Embryonic facial prominence (tissue), 1 donor: ENCODE measurements around the gene CELSR3.

Experiments used
- DNase-seq: peaks from one replicate; pipeline ENCODE4 v3.0.0-alpha.2; 2016; ENCODE audit errors: extremely low spot score

CELSR3 gene

DNA sequence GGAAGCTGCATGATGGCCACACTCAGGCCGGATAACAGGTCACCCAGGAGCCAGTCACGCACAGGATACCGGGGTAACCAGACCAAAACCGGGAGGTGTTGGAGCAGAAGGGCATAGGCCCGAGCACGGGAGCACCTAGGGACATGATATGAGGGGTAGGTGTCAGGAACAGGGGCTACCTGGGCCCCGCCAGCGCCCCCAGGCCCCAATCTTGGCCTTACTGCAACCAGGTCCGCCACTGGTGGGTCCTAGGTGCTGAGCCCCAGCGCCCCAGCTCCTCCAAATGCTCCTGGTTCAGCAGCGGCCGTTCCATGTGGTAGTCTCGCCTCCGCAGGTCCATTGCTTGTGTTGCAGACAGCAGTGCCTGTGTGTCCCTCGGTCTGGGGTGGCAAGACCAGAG, 29.4 kb downstream of the CELSR3 start:
- DNase-seq = no peak

DNA sequence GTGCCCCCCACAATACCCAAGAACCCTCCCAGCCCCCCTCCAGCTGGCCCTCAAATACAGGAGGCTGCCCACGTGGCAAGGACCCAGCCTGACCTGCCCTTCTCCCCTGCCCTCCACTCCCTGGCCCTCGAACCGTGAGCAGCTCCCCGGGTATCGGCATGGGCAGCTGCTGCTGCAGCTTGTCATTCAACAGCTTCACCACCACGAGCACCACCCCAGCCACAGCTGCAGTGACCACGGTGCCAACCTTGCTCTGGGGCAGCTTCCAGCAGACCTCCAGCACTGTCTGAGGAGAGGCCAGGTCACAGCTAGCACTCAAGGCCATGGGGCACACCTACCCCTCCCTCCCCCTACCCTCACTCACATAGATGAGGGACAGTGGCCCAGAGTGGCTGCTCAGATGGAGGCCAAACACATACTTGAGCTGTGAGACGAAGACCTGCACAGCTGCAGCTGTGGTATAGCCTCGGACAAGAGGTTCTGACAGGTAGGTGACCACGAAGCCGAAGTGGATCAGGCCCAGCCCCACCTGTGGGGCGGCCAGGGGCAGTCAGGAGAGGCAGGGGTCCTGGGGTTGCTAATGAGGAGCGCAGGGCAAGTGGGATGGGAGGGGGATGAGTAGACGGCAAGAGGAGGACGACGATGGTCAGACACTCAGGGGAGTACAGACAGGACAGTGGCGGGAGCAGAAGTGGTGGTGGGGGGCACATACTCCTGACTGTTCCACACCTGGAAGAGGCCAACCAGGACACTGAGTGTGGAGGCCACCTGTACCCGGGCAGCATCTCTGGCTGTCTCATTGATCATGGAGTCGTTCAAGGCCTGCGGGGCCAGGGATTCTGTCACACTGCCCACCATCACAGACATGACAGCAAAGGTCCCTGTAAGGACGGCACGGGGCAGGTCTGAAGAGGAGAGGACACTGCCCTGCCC, 30.9 kb downstream of the CELSR3 start:
- DNase-seq = no peak

DNA sequence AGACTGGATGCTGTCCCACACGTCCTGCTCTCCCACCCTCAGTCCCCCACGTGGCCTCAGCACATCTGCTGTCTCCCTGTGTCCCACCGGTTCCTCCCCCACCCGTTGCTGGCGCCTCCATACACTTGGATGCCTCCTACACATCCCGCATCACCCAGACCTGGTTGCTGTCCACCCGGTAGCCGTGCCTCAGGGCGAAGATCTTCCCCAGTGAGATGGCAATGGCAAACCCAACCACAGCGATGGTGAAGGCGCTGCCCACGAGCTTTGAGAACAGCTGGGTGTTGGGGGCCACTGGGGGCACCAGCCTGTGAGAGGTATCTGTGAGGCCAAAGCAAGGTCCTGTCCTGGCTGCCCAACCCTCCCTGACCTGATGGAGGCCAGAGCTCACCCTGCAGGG, 31.9 kb downstream of the CELSR3 start:
- no peak for DNase-seq

DNA sequence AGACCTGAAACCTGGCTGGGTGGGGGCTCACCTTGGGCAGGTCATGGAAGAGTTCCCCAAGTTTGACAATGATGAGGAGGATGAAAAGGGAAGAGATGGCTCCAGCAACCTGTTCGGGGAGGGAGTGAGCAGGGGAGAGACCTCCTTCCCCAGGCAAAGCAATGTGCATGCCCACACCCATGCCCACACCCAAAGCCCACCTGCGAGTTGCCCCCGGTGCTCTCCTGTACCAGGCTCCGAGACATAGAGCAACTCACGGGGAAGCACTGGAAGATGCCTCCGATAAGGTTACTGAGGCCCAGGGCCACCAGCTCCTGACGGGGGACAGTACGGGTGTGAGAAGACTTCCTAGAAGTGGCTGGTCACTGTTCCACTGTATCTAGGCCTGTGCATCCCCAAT, 32.3 kb downstream of the CELSR3 start:
- no peak for DNase-seq

DNA sequence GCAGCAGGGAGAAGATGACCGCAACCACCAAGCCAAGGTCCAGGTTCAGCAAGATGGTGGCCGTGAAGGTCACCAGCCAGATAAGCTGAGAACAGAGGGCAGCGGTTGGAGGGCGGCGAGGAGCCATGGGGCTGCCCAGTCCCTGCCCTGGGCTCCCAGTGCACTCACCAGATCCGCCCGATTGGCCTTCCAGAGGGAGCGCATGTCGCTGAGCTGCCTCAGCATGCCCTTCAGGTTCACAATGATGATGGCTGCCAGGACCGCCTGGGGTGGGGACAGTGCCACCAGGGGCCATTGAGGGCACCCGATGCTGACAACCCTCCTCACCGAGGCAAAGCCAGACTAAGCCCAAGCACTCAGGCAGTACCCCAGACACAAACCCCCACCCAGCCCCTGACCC, 32.8 kb downstream of the CELSR3 start:
- DNase-seq = no peak

DNA sequence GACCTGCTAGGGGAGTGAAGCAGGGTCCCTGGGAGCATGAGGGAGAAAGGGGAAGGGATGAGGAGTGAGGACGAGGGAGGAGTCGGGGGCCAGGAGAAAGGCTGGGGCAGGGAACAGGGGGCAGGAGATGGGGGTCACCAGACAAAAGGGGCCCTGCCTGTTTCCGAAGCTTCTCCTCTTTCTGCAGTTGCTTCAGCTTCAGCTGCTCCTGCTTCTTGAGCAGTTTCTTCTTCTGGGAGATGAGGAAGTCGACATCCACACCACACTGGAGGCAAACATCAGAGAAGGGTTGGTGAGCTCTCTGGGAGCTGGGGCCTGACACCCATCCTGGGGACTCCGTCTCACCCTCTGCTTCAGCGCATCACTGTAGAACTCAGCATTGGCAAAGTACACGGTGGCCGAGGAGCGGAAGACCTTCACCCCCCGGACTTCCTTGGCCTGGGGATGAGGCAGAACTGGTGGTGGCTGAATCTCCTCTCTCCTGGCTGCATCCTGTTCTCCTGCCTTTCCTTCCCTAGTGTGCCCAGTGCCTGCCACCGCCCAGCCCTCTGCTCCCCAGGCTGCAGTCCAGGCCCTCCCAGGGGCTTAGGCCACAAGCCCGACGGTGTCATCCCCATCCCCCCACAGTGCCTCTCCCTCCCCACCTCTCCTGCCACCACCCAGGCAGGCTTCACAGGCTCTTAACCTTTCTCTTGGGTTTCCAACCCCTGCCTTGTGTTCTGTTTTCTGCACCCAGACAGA, 34.2 kb downstream of the CELSR3 start:
- DNase-seq = no peak

DNA sequence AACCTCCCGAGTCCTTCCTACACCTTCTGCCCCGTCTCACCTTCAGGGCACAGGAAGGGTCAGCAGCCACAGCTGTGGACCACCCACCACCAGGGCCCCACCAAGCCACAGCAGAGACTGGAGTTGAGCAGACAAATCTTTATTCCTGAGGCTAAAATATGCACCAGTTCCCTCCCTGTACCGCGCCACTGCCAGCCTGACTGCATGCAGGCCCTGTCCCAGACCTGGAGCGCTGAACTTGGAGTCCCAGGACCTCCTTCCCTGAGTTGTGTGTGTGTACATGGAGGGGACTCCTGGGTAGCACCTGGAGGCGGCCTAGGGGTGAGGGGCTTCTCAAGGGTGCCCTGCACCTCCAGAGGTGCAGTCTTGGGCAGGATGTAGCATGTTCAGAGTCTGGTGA, 37.1 kb downstream of the CELSR3 start:
- no peak for DNase-seq

DNA sequence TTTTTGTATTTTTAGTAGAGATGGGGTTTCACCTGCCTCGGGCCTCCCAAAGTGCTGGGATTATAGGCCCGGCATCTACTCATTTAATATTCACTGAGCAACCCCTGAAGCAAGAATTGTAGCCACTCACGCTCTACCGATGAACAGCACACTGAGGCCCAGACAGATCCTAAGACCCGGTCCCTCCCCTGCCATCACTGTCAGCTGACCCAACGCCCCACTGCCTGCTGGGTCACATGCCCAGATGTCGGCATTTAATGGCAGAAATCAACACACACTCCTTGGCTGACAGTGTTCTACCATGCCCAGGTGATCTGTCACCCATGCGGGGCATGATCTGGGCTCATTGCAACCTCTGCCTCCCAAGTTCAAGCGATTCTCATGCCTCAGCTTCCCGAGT, 37.9 kb downstream of the CELSR3 start:
- no peak for DNase-seq

DNA sequence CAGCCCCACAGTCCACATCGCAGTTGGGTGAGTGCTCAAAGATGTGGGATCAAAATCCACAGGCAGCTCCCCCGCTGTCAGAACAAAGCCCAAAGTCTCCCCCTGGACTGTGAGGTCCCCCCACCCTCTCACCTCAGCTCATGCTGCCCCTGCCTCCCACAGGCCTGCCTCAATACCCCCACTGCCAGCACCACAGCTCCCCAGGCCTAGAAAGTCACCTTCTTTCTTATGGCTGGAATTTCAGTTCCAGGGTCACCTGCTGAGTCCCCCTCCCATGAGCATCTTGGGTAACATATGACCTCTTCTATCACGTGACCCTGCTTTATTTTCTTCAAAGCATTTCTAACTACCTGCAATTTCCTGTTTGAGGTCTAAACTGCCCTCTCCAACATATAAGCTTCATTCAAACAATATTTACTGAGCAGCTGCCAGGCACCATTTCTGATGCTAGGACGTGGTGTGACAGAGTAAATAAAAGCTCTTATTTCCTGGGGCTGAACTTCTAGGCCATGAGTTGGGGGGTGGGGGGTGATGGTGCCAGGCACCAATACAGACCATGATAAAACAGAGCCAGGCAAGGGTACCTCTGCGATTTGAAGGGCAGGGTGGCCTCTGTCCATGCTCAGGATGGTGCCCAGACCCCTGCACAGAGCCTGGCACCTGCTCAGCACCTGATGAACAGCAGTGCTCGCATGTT, 38.7 kb downstream of the CELSR3 start:
- DNase-seq = no peak

DNA sequence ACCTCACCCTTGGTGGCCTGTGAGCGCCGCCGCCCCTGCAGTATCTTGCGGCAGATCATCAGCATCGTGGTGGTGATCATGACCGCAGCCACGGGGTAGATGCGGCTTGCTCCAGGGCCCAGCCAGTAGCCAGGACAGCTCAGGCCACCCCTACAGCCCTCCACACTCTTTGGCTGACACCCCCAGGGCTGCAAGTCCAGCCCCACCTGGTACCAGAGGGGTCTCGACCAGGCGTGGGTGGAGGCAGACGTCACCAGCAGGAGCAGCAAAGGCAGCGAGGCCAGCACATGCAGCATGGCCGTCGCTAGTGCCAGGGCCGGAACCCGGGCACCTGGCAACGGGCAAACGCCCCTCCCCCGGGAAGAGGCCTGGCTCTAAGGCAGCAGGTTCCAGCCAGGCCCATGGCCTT, 41.2 kb downstream of the CELSR3 start, which contains the start of gene TMEM89:
Gene TMEM89, minus strand, starts transcription at position 309 of the 409 bp plus-strand sequence. Its CDS starts 13 bp downstream, at position 296.
- no peak for DNase-seq

DNA sequence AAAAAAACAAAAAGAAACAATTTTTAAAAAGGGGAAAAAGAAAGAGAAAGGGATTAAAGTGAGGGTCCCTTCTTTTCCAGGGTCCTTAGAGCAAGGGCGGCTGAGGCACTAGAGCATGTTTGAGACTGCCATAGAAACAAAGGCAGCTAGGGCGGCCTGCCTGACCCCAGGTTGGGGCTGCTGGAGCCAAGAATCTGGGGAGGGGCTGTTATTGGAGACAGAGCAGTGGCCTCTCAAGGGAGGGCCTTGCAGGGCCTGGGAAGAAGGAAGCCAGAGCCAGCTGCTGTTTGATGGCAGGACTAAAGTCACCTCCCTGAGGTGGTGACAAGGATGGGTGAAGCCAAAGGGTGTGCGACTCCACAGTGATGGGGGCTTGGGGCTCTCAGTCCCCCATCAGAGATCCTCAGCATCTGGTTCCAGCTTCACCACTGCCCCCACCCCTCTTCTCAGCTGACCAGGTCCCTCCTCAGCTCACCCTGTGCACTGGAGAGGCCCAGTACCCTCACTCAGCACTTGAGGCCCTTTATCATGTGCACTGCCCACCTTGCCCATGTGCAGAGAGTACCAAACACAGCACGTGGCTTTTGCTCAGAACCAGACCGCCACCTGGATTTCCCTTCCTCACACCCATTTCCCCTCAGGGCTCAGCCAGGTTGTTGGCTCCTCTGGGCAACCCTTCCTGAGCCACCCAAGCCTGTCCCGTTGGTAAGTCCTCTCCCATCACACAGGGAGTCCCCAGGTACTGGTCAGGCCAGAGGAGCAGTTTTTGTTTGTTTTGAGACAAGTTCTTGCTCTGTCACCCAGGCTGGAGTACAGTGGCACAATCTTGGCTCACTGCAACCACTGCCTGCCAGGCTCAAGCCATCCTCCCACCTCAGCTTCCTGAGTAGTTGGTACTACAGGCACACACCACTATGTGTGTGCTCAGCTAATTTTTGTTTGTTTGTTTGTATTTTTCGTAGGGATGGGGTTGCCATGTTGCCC, 42.9 kb downstream of the CELSR3 start:
- DNase-seq = no peak

DNA sequence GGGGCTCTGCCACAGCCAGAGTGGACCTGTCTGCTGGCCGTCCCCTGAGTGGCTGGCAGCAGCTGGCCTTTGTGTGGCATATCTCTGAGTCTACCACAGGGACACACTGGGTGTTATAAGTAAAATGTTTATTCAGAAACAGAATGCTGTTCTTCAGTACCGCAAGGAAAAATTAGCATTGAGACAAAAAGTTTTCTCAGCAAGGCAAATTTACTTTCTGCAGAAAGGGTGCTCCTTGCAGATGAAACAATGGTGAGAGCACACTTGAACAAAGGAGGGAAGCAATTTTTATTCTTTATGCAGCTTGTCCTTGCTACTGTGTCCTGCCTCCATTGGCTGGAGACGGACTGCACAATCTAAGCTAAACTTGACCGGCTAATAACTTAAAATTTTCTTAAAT, 45.1 kb downstream of the CELSR3 start:
- DNase-seq = no peak

DNA sequence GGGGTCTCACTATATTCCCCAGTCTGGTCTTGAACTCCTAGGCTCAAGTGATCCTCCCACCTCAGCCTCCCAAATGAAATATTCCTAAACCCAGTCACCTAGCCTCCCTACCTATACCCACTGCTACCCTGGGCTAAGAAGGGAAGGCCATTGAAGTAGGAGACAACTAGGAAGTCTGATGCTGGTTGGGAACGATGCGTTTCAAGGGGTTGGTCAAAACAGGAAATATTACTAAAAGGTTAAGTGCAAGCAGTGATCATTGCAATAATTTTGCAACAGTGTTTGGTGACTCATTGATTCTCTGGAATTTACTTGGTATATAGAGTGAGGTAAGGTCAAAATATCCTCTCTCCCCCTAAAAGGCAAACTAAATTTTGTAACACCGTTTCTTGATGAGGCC, 48.6 kb downstream of the CELSR3 start:
- DNase-seq = no peak

DNA sequence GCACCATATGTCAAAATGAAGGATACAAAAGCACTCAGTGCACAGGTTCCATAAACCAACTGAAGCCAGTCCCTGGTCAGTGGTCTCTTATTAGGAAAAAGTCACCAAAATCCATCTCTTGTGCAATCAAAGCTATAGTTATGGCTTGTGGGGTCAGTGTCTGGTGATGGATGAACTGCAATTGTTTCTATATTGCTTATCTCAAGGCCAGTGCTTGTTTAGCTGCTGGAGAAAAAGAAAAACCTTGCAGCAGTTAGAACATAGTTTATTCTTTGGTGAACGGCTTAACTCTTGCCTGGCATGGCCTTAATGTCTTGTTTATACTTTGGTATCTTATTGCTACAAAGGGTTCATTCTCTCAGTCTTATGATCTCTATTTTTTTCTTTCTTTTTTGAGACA, 50.4 kb downstream of the CELSR3 start:
- DNase-seq = no peak

DNA sequence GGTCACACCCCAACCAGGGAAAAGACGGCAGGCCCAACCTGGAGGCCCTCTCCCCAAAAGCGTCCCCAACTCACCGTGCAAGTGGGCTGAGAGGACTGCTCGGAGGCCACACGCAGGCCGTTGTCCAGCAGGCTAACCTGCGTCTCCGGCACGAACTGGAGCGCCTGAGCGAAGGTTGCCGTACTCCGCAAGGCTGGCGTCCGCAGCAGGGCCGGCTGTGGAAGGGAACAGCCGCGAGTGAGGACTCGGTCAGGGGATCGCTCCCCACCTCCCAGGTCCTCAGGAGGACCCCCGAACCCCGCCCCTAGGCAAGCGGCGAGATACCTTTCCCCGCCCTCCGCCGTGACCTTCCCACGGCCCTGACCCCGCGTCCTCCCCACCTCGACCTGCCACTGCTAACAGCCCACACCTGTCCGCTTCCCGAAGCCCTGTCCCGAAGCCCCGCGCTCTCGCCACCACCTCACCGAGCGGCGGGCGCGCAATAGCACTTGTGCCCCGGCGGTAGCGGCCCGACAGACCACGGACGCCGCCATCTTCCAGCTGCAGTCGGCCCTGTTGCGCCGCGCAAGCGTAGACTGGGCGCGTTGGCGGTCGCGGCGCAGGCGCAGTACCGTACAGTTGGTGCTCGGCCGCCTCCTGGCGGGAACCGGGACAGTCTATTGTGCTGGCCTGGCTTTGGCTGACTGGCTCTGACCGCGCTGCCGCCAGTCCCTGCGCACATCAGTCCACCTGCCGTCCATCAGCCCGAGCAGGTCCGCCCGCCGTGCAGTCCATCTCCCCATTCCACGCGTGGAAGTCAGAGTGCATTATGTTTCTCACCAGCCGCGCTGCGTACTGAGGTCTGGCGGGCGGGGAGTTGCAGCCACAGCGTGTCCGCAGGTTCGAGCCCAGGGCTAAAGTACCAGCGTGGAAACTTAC, 53.3 kb downstream of the CELSR3 start, which contains the start of gene UQCRC1:
Gene UQCRC1, minus strand, starts transcription at position 559 of the 918 bp plus-strand sequence. Its CDS starts 26 bp downstream, at position 533.
- DNase-seq = peak; percentile 89

DNA sequence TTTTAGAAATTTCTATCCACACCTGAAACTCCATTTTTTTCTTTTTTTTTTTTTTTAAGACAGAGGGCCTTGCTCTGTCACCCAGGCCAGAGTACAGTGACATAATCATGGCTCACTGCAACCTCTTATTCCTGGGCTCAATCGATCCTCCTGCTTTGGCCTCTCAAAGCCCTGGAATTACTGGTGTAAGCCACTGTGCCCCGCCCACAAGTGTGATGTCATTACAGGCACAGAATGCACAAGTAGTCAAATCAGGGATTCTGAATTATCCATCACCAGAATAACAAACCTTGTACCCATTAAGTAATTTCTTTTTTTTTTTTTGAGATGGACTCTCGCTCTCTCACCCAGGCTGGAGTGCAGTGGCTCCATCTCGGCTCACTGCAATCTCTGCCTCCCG, 55.2 kb downstream of the CELSR3 start:
- no peak for DNase-seq

DNA sequence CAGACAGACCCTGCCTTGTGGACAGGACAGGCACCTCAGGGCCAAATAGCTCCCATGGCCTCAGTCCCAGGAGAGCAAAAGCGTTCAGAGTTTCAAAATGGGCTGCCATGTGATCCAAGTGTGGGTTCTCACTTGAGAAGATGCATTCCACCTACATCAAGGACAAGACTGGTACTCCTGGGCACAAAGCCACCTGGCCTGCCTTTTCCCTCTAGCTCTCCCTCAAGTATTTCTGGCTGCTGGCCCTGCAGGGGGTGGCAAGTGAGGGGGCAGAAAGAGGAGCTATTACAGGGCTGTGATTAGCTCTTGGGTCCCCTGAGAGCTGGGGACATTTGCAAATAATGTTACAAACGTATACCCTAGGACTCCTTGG, 61.1 kb downstream of the CELSR3 start:
- no peak for DNase-seq

DNA sequence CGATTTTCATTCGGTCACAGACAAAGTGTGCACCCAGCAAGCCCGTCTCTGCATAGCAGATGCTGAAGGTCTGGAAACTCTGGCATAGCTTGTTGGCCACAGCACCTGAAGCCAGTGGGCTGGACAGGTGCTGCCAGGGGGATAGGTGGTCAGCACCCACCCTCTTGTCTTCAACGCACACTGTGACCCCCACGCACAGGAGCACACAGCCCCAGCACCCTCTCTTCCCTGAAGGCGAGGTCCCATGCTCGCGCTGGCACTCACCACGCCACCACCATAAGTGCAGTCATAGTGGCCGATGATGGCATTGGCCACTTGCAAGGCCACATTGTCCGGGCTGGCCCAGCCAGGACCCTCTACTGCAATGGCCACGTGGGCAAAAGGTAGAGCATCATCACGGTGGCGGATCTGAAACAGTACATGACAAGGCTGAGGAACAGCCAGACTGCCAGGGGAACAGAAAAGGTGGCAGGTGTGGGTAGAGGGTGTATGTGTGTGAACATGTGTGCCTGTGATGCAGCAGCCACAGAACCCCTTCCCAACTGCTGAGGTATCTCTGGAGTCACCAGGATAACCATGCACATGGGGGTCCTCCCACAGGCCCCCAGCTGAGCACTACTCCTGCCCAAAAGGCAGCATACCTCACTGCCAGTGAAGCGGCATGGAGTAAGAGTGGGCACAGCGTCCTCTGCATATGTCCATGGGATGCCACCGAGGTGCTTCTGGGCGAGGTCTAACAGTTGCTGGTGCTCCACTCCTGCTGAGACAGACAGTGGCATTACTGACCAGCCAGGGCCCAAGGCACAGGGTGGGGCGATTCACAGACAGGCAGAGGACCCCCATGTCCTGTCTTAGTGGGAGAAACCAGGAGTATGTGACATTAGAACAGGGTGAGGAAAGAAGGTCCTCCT, 61.7 kb downstream of the CELSR3 start:
- DNase-seq = no peak
